Colonic mucosa (tissue), 4 donors: ENCODE results near the gene SOWAHC. TPM values are rescaled to one million over a fixed set of nuclear protein-coding genes. Genes with fewer than 3 reads are reported as not detected.
A peak's percentile ranks its signal among the peaks of the same experiment; 100 is the strongest.

Experiments
- DNase-seq: peaks from one replicate; pipeline ENCODE4 v3.0.0-alpha.2; 2020
- H3K27ac ChIP-seq: fragments of 200-600 bp; one replicate; pipeline ENCODE4 v1.8.0; 2021
- H3K27me3 ChIP-seq: fragments of 200-600 bp; one replicate; pipeline ENCODE4 v1.8.0; 2021
- H3K36me3 ChIP-seq: fragments of 200-600 bp; one replicate; pipeline ENCODE4 v1.8.0; 2021
- H3K4me1 ChIP-seq: fragments of 200-600 bp; one replicate; pipeline ENCODE4 v1.8.0; 2021; ENCODE audit warnings: mild to moderate bottlenecking
- H3K4me3 ChIP-seq: fragments of 200-600 bp; one replicate; pipeline ENCODE4 v1.8.0; 2021
- H3K9ac ChIP-seq, 2 donors: one replicate each; pipeline ENCODE4 v1.7.0; 2013; ENCODE audit warnings: control low read depth in 2 of 2, low read depth in 2 of 2, low read length in 2 of 2
- H3K9me3 ChIP-seq: fragments of 200-600 bp; one replicate; pipeline ENCODE4 v1.8.0; 2021
- intact Hi-C: fragments of 100-400 bp; cut with DNase I; formaldehyde crosslinking; loops from one replicate; pipeline ENCODE4 v1.14.1; 2022
- total RNA-seq, 2 donors: library from RNA; stranded (reverse); fragmentation: NEBNext Ultra II Directional in 1 of 2; extraction: Animal tissue kit (Norgen Biotek cat#: 25700) in 1 of 2; gene quantifications; one replicate each; pipeline ENCODE4 v1.2.1, GENCODE V29; 2021
- TF ChIP-seq, protein P1 (sequence below): fragments of 200-600 bp; IDR thresholded peaks from one replicate; pipeline ENCODE4 v1.8.0; 2022; ENCODE audit warnings: antibody characterized with exemption, mild to moderate bottlenecking
- donor health status: healthy.
- donor health status: DM: no; HTN: no; CAD: no.
- donor health status: DM: no; HTN: no; CAD: no.

The SOWAHC gene
- total RNA-seq, 2 donors from 2014 or later, result 22.1 to 35.7 TPM

DNA sequence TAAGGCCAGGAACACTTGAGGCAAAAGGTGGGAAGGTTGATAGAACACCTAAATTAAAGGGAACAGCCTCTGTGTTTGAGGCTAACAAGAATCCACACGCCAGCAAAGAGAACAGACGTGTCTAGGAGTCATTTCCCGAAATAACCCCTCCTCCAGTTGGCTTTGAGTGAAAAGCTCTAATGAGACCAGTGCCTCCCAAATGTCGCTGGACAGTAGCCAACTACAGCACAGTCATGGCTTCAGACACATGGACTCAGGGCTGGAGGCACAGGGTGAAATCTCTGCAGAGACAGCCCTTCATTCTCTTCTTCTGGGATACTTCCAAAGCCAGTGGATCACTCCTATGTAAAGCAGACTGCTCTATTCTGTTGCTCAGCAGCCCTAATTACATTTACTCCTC is 49.6 kb downstream of the SOWAHC start:
- peak; percentile 33 for DNase-seq
- H3K4me1 ChIP-seq, result no peaks in the 10 kb centered on the region
- no peak overlapping the region for H3K27ac ChIP-seq
- TF ChIP-seq, protein P1, sequence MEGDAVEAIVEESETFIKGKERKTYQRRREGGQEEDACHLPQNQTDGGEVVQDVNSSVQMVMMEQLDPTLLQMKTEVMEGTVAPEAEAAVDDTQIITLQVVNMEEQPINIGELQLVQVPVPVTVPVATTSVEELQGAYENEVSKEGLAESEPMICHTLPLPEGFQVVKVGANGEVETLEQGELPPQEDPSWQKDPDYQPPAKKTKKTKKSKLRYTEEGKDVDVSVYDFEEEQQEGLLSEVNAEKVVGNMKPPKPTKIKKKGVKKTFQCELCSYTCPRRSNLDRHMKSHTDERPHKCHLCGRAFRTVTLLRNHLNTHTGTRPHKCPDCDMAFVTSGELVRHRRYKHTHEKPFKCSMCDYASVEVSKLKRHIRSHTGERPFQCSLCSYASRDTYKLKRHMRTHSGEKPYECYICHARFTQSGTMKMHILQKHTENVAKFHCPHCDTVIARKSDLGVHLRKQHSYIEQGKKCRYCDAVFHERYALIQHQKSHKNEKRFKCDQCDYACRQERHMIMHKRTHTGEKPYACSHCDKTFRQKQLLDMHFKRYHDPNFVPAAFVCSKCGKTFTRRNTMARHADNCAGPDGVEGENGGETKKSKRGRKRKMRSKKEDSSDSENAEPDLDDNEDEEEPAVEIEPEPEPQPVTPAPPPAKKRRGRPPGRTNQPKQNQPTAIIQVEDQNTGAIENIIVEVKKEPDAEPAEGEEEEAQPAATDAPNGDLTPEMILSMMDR, result no peak
- no peak overlapping the region for H3K9ac ChIP-seq
- intact Hi-C loops, result no loop called here
- H3K36me3 ChIP-seq, result no peaks in the 10 kb centered on the region
- H3K9me3 ChIP-seq, result no peaks in the 10 kb centered on the region
- no peak overlapping the region for H3K4me3 ChIP-seq
- no peaks in the 10 kb centered on the region for H3K27me3 ChIP-seq

DNA sequence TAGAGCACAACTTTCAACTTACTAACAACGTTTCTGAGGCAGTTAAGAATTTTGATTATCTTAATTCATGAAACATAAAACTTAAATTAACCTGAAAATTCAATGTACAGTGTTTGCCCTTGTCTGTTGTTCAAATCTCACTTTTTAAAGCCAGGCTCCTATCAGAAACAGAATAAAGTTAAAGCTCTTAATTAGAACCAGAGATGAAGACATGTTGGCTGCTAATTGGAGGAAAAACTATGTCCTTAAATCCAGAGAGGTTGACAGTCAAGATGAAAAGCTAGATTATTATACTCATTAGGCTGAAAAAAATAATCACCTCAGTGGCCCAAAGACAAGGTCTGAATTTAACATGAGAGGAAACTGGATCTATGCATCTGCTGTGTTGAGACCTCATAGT is 52.3 kb downstream of the SOWAHC start:
- Histone ChIP-seq H3K9ac (no peak overlapping the region), H3K4me3 (no peak overlapping the region), H3K9me3 (no peaks in the 10 kb centered on the region), H3K36me3 (no peaks in the 10 kb centered on the region), H3K27ac (no peak overlapping the region), H3K4me1 (no peaks in the 10 kb centered on the region), H3K27me3 (no peaks in the 10 kb centered on the region)
- TF ChIP-seq, protein P1, result no peak
- no peak for DNase-seq
- intact Hi-C loops, result no loop called here

Other genes starting within 250 kb of the SOWAHC start
- gene SEPTIN10, start 398 bp upstream of the SOWAHC start, total RNA-seq, result 10 to 100 TPM; 41.5 to 69.8 TPM
- gene RGPD5, start 179.9 kb downstream of the SOWAHC start, total RNA-seq, result 10 to 100 TPM; 33.2 to 44.4 TPM